Gastrocnemius medialis (tissue), 4 donors: ENCODE measurements around the gene BBS9. TPM values are rescaled to one million over a fixed set of nuclear protein-coding genes. Genes with fewer than 3 reads are reported as not detected.

ENCODE experiments used
- ATAC-seq, 2 donors: fragments of 150-250 bp; one replicate each; pipeline ENCODE4 v1.9.1; 2016
- DNase-seq, 2 donors: peaks; one replicate each; pipeline ENCODE4 v3.0.0-alpha.2; 2019
- H3K27ac ChIP-seq, 4 donors: fragments of 200-600 bp; sonication (generic); 1 replicate in 1 of 4; 2 replicates in 3 of 4; pipeline ENCODE4 v1.5.1; 2016 to 2018; ENCODE audit warnings: mild to moderate bottlenecking in 2 of 4, moderate library complexity in 1 of 4
- H3K27me3 ChIP-seq, 3 donors: fragments of 200-600 bp; sonication (generic) in 2 of 3; 1 replicate in 1 of 3; 2 replicates in 2 of 3; pipeline versions ENCODE4 v1.5.1 to v1.6.0; 2016 to 2019; ENCODE audit warnings: mild to moderate bottlenecking in 1 of 3, moderate library complexity in 1 of 3
- H3K36me3 ChIP-seq, 2 donors: fragments of 200-600 bp; sonication (generic) in 1 of 2; one replicate each; pipeline ENCODE4 v1.5.1; 2017 to 2018
- H3K4me1 ChIP-seq, 2 donors: fragments of 200-600 bp; sonication (generic) in 1 of 2; one replicate each; pipeline ENCODE4 v1.5.1; 2016 to 2017; ENCODE audit warnings: mild to moderate bottlenecking in 2 of 2
- H3K4me3 ChIP-seq, 4 donors: fragments of 200-600 bp; sonication (generic) in 3 of 4; 1 replicate in 1 of 4; 2 replicates in 3 of 4; pipeline ENCODE4 v1.5.1; 2016 to 2019; ENCODE audit warnings: mild to moderate bottlenecking in 2 of 4
- H3K9me3 ChIP-seq, 3 donors: fragments of 200-600 bp; sonication (generic) in 2 of 3; 1 replicate in 1 of 3; 2 replicates in 2 of 3; pipeline ENCODE4 v1.5.1; 2016 to 2019
- CTCF ChIP-seq, 5 experiments: fragments of 450-650 bp in 3 of 5; fragments of 200-600 bp in 2 of 5; sonication (generic) in 2 of 5; IDR thresholded peaks in 4 of 5; conservative IDR thresholded peaks in 1 of 5; 1 replicate in 4 of 5; 2 replicates in 1 of 5; pipeline ENCODE4 v1.5.1; 2016 to 2019; ENCODE audit warnings: antibody characterized with exemption in 5 of 5, mild to moderate bottlenecking in 3 of 5, moderate library complexity in 3 of 5
- POLR2A ChIP-seq, 2 donors: fragments of 450-650 bp; IDR thresholded peaks; one replicate each; pipeline ENCODE4 v1.6.1; 2017; ENCODE audit warnings: antibody characterized with exemption in 2 of 2, mild to moderate bottlenecking in 2 of 2, moderate library complexity in 2 of 2
- in situ Hi-C, 4 donors: fragments of 200-750 bp; cut with MboI; loops; one replicate each; pipeline versions ENCODE4 v1.15.0 to v1.8.0; 2017; ENCODE audit warnings: low sequenced_read_pairs in 4 of 4
- intact Hi-C: fragments of 100-400 bp; cut with DNase I; formaldehyde crosslinking; loops from one replicate; pipeline ENCODE4 v1.15.1; 2023; ENCODE audit warnings: low total_unique reads
- total RNA-seq, 4 donors: library from RNA; depleted of rRNA; stranded (reverse); fragments of >200 nt; gene quantifications; one replicate each; pipeline versions ENCODE4 v1.1.0 to v1.2.3, GENCODE V29; 2016

Gene BBS9
- total RNA-seq, 4 donors from 2014 or later, result 3.5 to 6.5 (median 5.4) TPM

DNA sequence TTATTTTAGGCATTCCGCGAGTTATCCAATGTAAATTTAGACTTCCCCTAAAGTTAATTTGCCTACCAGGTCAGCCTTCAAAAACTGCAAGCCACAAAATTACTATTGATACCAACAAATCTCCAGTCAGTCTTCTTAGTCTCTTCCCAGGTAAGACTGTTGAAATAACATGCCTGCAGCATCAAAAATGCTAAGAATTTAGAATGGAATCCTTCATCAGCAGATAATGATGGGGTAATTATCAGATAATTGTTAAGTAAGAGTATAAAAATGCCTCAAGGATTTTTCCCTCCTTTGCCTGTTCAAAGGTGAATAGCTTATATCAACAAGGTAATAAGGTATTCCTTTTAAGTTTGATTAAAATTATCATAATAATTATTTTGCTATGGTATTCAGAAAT lies 228.5 kb downstream of the BBS9 start:
- ATAC-seq (no peak), DNase-seq (no peak)
- TF ChIP-seq CTCF (IDR thresholded peaks at IDR 0.05 in 4 of 5, conservative IDR thresholded peaks at IDR 0.05 in 1 of 5) (no peak), POLR2A (IDR thresholded peaks at IDR 0.05) (no peak)
- Histone ChIP-seq H3K9me3 (no peaks in the 10 kb centered on the region), H3K27ac (no peak overlapping the region), H3K36me3 (no peaks in the 10 kb centered on the region), H3K27me3 (no peaks in the 10 kb centered on the region), H3K4me3 (no peak overlapping the region), H3K4me1 (no peaks in the 10 kb centered on the region)
- in situ Hi-C loops (no loop called here), intact Hi-C loops (no loop called here)

- no peak overlapping the region for H3K4me3 ChIP-seq
- intact Hi-C loops, result no loop called here
- H3K36me3 ChIP-seq, result no peaks in the 10 kb centered on the region
- no peaks in the 10 kb centered on the region for H3K27me3 ChIP-seq
- TF ChIP-seq POLR2A (IDR thresholded peaks at IDR 0.05), result no peak
- no peak for TF ChIP-seq CTCF (IDR thresholded peaks at IDR 0.05 in 4 of 5, conservative IDR thresholded peaks at IDR 0.05 in 1 of 5)
- no peak for DNase-seq
- H3K9me3 ChIP-seq, result no peaks in the 10 kb centered on the region
- in situ Hi-C loops, result no loop called here
- no peak for ATAC-seq
- H3K4me1 ChIP-seq, result no peaks in the 10 kb centered on the region
- no peak overlapping the region for H3K27ac ChIP-seq
These were observed 240.5 kb downstream of the BBS9 start for GRCh38 chr7:33369888-33370287.

DNA sequence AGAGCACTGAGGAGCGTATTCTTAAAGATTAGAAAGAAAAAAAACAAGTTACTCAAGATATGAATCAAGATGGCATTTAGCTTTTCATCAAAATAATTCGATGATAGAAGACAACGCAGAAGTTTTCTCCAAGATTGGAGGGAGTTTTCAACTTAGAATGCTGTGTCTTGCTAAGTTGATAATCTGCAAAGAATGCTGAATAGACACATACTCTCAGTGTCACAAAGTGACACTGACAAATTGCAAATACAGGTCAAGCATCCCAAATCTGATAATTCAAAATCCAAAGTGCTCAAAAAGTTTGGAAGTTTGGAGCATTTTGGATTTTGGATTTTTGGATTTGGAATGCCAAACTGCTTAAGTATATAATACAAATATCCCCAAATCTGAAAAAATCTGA lies 243.8 kb downstream of the BBS9 start:
- H3K36me3 ChIP-seq, result no peaks in the 10 kb centered on the region
- H3K4me3 ChIP-seq, result no peak overlapping the region
- DNase-seq (no peak), ATAC-seq (no peak)
- no peaks in the 10 kb centered on the region for H3K4me1 ChIP-seq
- H3K27me3 ChIP-seq, result no peaks in the 10 kb centered on the region
- H3K9me3 ChIP-seq, result no peaks in the 10 kb centered on the region
- no peak overlapping the region for H3K27ac ChIP-seq
- intact Hi-C loops, result no loop called here
- TF ChIP-seq CTCF (IDR thresholded peaks at IDR 0.05 in 4 of 5, conservative IDR thresholded peaks at IDR 0.05 in 1 of 5) (no peak), POLR2A (IDR thresholded peaks at IDR 0.05) (no peak)
- in situ Hi-C loops, result no loop called here

- Histone ChIP-seq H3K36me3 (peaks cover 0 to 12% of the 10 kb centered on the region in 2 donors), H3K9me3 (no peaks in the 10 kb centered on the region), H3K4me3 (no peak overlapping the region), H3K27ac (no peak overlapping the region), H3K27me3 (no peaks in the 10 kb centered on the region), H3K4me1 (no peaks in the 10 kb centered on the region)
- TF ChIP-seq CTCF (IDR thresholded peaks at IDR 0.05 in 4 of 5, conservative IDR thresholded peaks at IDR 0.05 in 1 of 5) (no peak), POLR2A (IDR thresholded peaks at IDR 0.05) (no peak)
- no peak for ATAC-seq
- no peak for DNase-seq
- in situ Hi-C loops, result no loop called here
- intact Hi-C loops, result no loop called here
These were observed 250.6 kb downstream of the BBS9 start for GRCh38 chr7:33379891-33380525.

- no peak overlapping the region for H3K27ac ChIP-seq
- intact Hi-C loops, result no loop called here
- no peak for DNase-seq
- in situ Hi-C loops, result no loop called here
- H3K4me1 ChIP-seq, result no peaks in the 10 kb centered on the region
- H3K36me3 ChIP-seq, result peaks cover 0 to 4% of the 10 kb centered on the region in 2 donors
- no peak for ATAC-seq
- H3K4me3 ChIP-seq, result no peak overlapping the region
- H3K9me3 ChIP-seq, result no peaks in the 10 kb centered on the region
- TF ChIP-seq POLR2A (IDR thresholded peaks at IDR 0.05) (no peak), CTCF (IDR thresholded peaks at IDR 0.05 in 4 of 5, conservative IDR thresholded peaks at IDR 0.05 in 1 of 5) (no peak)
- H3K27me3 ChIP-seq, result no peaks in the 10 kb centered on the region
These were observed 259.0 kb downstream of the BBS9 start for GRCh38 chr7:33388332-33388731.
